NCI-H2171 (cell line): ENCODE results near the gene TEAD1.

ENCODE experiments used
- DNase-seq: peaks from one replicate; lab custom pipeline; 2025; lab: John Stamatoyannopoulos, UW

The TEAD1 gene

GRCh38 chr11:12673924-12674570, at the start of gene TEAD1:
TEAD1 (plus strand) TSS chr11:12674421.
- peak; percentile 67 for DNase-seq

- no peak for DNase-seq
Measured at GRCh38 chr11:12624595-12624994, 49.6 kb upstream of the TEAD1 start.

GRCh38 chr11:12625438-12626071, 48.7 kb upstream of the TEAD1 start:
- DNase-seq, result no peak

- DNase-seq, result no peak
Measured at GRCh38 chr11:12626616-12627015, 47.6 kb upstream of the TEAD1 start.

- no peak for DNase-seq
Measured at GRCh38 chr11:12628314-12628713, 45.9 kb upstream of the TEAD1 start.

GRCh38 chr11:12629601-12630313, 44.5 kb upstream of the TEAD1 start:
- no peak for DNase-seq

- no peak for DNase-seq
Measured at GRCh38 chr11:12631651-12632050, 42.6 kb upstream of the TEAD1 start.

- no peak for DNase-seq
Measured at GRCh38 chr11:12634329-12634728, 39.9 kb upstream of the TEAD1 start.

- no peak for DNase-seq
Measured at GRCh38 chr11:12636871-12637410, 37.3 kb upstream of the TEAD1 start.

GRCh38 chr11:12639388-12639787, 34.8 kb upstream of the TEAD1 start:
- DNase-seq, result no peak

- no peak for DNase-seq
Measured at GRCh38 chr11:12640355-12640754, 33.9 kb upstream of the TEAD1 start.

GRCh38 chr11:12640926-12641849, 33.0 kb upstream of the TEAD1 start:
- DNase-seq, result no peak

GRCh38 chr11:12642040-12642439, 32.2 kb upstream of the TEAD1 start:
- no peak for DNase-seq

GRCh38 chr11:12642806-12643428, 31.3 kb upstream of the TEAD1 start:
- no peak for DNase-seq

- no peak for DNase-seq
Measured at GRCh38 chr11:12646478-12646877, 27.7 kb upstream of the TEAD1 start.

GRCh38 chr11:12653729-12654128, 20.5 kb upstream of the TEAD1 start:
- no peak for DNase-seq

- no peak for DNase-seq
Measured at GRCh38 chr11:12655842-12656241, 18.4 kb upstream of the TEAD1 start.

GRCh38 chr11:12657336-12657735, 16.9 kb upstream of the TEAD1 start:
- no peak for DNase-seq

GRCh38 chr11:12657981-12658380, 16.2 kb upstream of the TEAD1 start:
- no peak for DNase-seq

GRCh38 chr11:12662101-12662689, 12.0 kb upstream of the TEAD1 start:
- no peak for DNase-seq

- DNase-seq, result no peak
Measured at GRCh38 chr11:12664385-12664784, 9.8 kb upstream of the TEAD1 start.
